PC-9 (cell line): ENCODE data around the gene TP53BP1. TPM values are rescaled to one million over a fixed set of nuclear protein-coding genes. Genes with fewer than 3 reads are reported as not detected.

Experiments used
- BruUV-seq: library from RNA; stranded (reverse); fragments of 400-500 nt; replicated peaks from 2 replicates; lab custom pipeline; 2021; lab: Mats Ljungman, UMichigan
- CTCF ChIA-PET: fragments of 300-600 bp; sonication (Branson Sonifier 250); formaldehyde crosslinking; loops from one replicate; lab custom pipeline; 2022; ENCODE audit warnings: antibody characterized with exemption; lab: Charles Lee
- POLR2A ChIA-PET: fragments of 300-600 bp; sonication (Branson Sonifier 250); formaldehyde crosslinking; loops from one replicate; lab custom pipeline; 2022; ENCODE audit warnings: antibody characterized with exemption; ENCODE audit not compliant: unreplicated experiment; lab: Charles Lee
- DNase-seq, 2 experiments: peaks; one replicate each; pipeline versions ENCODE4 v3.0.0 to v3.0.0-alpha.2; 2015 to 2022; ENCODE audit warnings: mixed read lengths in 1 of 2
- H2AFZ ChIP-seq: fragments of 200-600 bp; sonication (generic); 2 replicates; pipeline ENCODE4 v1.8.1; 2017; ENCODE audit warnings: antibody characterized with exemption
- H3F3A ChIP-seq: fragments of 200-600 bp; sonication (generic); 2 replicates; pipeline ENCODE4 v1.8.1; 2017; ENCODE audit warnings: antibody characterized with exemption, mild to moderate bottlenecking, low read depth; ENCODE audit not compliant: insufficient read depth
- H3K27ac ChIP-seq: fragments of 200-600 bp; sonication (generic); 2 replicates; pipeline ENCODE4 v1.6.1; 2016; ENCODE audit warnings: mixed run types
- H3K27me3 ChIP-seq: fragments of 200-600 bp; sonication (generic); 2 replicates; pipeline ENCODE4 v1.6.1; 2016; ENCODE audit warnings: low read depth, mixed run types; ENCODE audit not compliant: insufficient read depth
- H3K36me3 ChIP-seq: fragments of 200-600 bp; sonication (generic); 2 replicates; pipeline ENCODE4 v1.6.1; 2016; ENCODE audit warnings: low read depth, mixed run types
- H3K4me1 ChIP-seq: fragments of 200-600 bp; sonication (generic); replicated peaks from 2 replicates; pipeline ENCODE4 v1.6.1; 2016; ENCODE audit warnings: mixed run types; ENCODE audit not compliant: insufficient read depth
- H3K4me2 ChIP-seq: fragments of 200-600 bp; sonication (generic); 2 replicates; pipeline ENCODE4 v1.6.1; 2017; ENCODE audit warnings: mixed run types
- H3K4me3 ChIP-seq: fragments of 200-600 bp; sonication (generic); 2 replicates; pipeline ENCODE4 v1.6.1; 2016; ENCODE audit warnings: mixed run types
- H3K79me2 ChIP-seq: fragments of 200-600 bp; sonication (generic); 2 replicates; pipeline ENCODE4 v1.6.1; 2017; ENCODE audit warnings: low read depth, mixed run types
- H3K9me2 ChIP-seq: fragments of 200-600 bp; sonication (generic); 2 replicates; pipeline ENCODE4 v1.8.1; 2017; ENCODE audit warnings: mild to moderate bottlenecking; ENCODE audit not compliant: insufficient read depth
- H3K9me3 ChIP-seq: fragments of 200-600 bp; sonication (generic); 2 replicates; pipeline ENCODE4 v1.8.1; 2016; ENCODE audit warnings: low read depth; ENCODE audit not compliant: insufficient read depth
- H4K20me1 ChIP-seq: fragments of 200-600 bp; sonication (generic); 2 replicates; pipeline ENCODE4 v1.8.1; 2017; ENCODE audit not compliant: insufficient read depth
- CTCF ChIP-seq: fragments of 200-600 bp; sonication (generic); conservative IDR thresholded peaks from 2 replicates; pipeline ENCODE4 v1.6.1; 2017; ENCODE audit warnings: mixed run types, antibody characterized with exemption, mild to moderate bottlenecking, moderate library complexity
- EZH2 ChIP-seq: fragments of 200-600 bp; sonication (generic); IDR thresholded peaks from 2 replicates; pipeline ENCODE4 v1.8.0; 2017; ENCODE audit warnings: antibody characterized with exemption, low read depth
- intact Hi-C: fragments of 100-400 bp; cut with micrococcal nuclease; formaldehyde crosslinking; loops from one replicate; pipeline ENCODE4 v1.10.0; 2022; ENCODE audit not compliant: unreplicated experiment
- total RNA-seq: library from RNA; stranded (reverse); gene quantifications from 2 replicates; pipeline ENCODE4 v1.2.3, GENCODE V29; 2021

TP53BP1 gene
- total RNA-seq, 1 experiment from 2014 or later: 66.8 TPM

- intact Hi-C loops: no loop called here
- POLR2A ChIA-PET: interaction anchor here (0.6 kb wide), 1 partner anchor 12 kb away, joined by 12 read pairs; no protein-coding TSS in a partner anchor
- Histone ChIP-seq H3F3A (no peaks in the 10 kb centered on the region), H3K27me3 (peaks cover 22% of the 10 kb centered on the region), H3K9me2 (no peaks in the 10 kb centered on the region), H3K36me3 (no peaks in the 10 kb centered on the region), H3K4me2 (no peak overlapping the region), H3K4me1 (no peaks in the 10 kb centered on the region), H2AFZ (no peak overlapping the region), H3K9me3 (no peaks in the 10 kb centered on the region), H4K20me1 (no peaks in the 10 kb centered on the region), H3K79me2 (no peaks in the 10 kb centered on the region), H3K4me3 (no peak overlapping the region), H3K27ac (no peak overlapping the region)
- TF ChIP-seq EZH2: no peak
- TF ChIP-seq CTCF: no peak
- BruUV-seq: no TSS peak
- DNase-seq: no peak
- CTCF ChIA-PET: interaction anchor here (0.5 kb wide), 1 partner anchor 8 kb away, joined by 6 read pairs; no protein-coding TSS in a partner anchor
These were observed 26.2 kb upstream of the TP53BP1 start for GRCh38 chr15:43519196-43519595.

GRCh38 chr15:43518197-43518761 lies 25.3 kb upstream of the TP53BP1 start:
- POLR2A ChIA-PET: no interaction called here
- no peak overlapping the region for H3K4me3 ChIP-seq
- H3K27me3 ChIP-seq: peaks cover 15% of the 10 kb centered on the region; the same call in 1 of the 2 replicates
- H3K4me1 ChIP-seq: no peaks in the 10 kb centered on the region
- intact Hi-C loops: no loop called here
- no peak for DNase-seq
- no peak overlapping the region for H3K4me2 ChIP-seq
- H3K27ac ChIP-seq: no peak overlapping the region
- H3K36me3 ChIP-seq: no peaks in the 10 kb centered on the region
- H3K79me2 ChIP-seq: no peaks in the 10 kb centered on the region
- H3F3A ChIP-seq: no peaks in the 10 kb centered on the region
- H3K9me3 ChIP-seq: no peaks in the 10 kb centered on the region
- CTCF ChIA-PET: no interaction called here
- no TSS peak for BruUV-seq
- H2AFZ ChIP-seq: no peak overlapping the region
- no peaks in the 10 kb centered on the region for H3K9me2 ChIP-seq
- H4K20me1 ChIP-seq: no peaks in the 10 kb centered on the region
- TF ChIP-seq EZH2: no peak
- TF ChIP-seq CTCF: no peak

- DNase-seq: no peak
- H3K4me2 ChIP-seq: no peak within 1 kb of the TSS
- H3K27me3 ChIP-seq: peaks cover 11% of the 10 kb centered on the region; the same call in 1 of the 2 replicates
- no peaks in the 10 kb centered on the region for H3K9me3 ChIP-seq
- no peaks in the 10 kb centered on the region for H3K9me2 ChIP-seq
- intact Hi-C loops: no loop called here
- CTCF ChIA-PET: interaction anchor here (0.6 kb wide), 1 partner anchor 24 kb away, joined by 4 read pairs; no protein-coding TSS in a partner anchor
- no peaks in the 10 kb centered on the region for H3K36me3 ChIP-seq
- no peak within 1 kb of the TSS for H3K27ac ChIP-seq
- no peak within 1 kb of the TSS for H2AFZ ChIP-seq
- POLR2A ChIA-PET: no interaction called here
- TF ChIP-seq EZH2 (no peak), CTCF (no peak)
- H3K4me1 ChIP-seq: no peaks in the 10 kb centered on the region
- H3K79me2 ChIP-seq: no peaks in the 10 kb centered on the region
- no peaks in the 10 kb centered on the region for H4K20me1 ChIP-seq
- no TSS peak for BruUV-seq
- H3K4me3 ChIP-seq: no peak within 1 kb of the TSS
- no peaks in the 10 kb centered on the region for H3F3A ChIP-seq
These were observed 24.6 kb upstream of the TP53BP1 start, which contains the start of gene MAP1A for GRCh38 chr15:43517354-43518196. Gene MAP1A (plus strand): TSS chr15:43517608. CDS start chr15:43521474, 3,866 bp downstream.
